CD4-positive, alpha-beta T cell treated with Interferon gamma for 1 hour (primary cell): ENCODE measurements around the gene ZNF516.

Experiments used
- DNase-seq: peaks from one replicate; pipeline ENCODE4 v3.0.0-alpha.2; 2020

Gene ZNF516

GRCh38 chr18:76435316-76435989, 59.6 kb downstream of the ZNF516 start:
- no peak for DNase-seq

- DNase-seq = no peak
Observed at GRCh38 chr18:76434452-76434851, 60.6 kb downstream of the ZNF516 start.

- no peak for DNase-seq
Observed at GRCh38 chr18:76433788-76434187, 61.3 kb downstream of the ZNF516 start.

GRCh38 chr18:76432970-76433767, 61.9 kb downstream of the ZNF516 start:
- DNase-seq = no peak

GRCh38 chr18:76432274-76432755, 62.7 kb downstream of the ZNF516 start:
- DNase-seq = no peak

- no peak for DNase-seq
Observed at GRCh38 chr18:76431437-76432273, 63.4 kb downstream of the ZNF516 start.

- no peak for DNase-seq
Observed at GRCh38 chr18:76430636-76431035, 64.4 kb downstream of the ZNF516 start.

- DNase-seq = no peak
Observed at GRCh38 chr18:76429262-76430126, 65.5 kb downstream of the ZNF516 start.

GRCh38 chr18:76428396-76429261, 66.4 kb downstream of the ZNF516 start:
- DNase-seq = no peak

- DNase-seq = no peak
Observed at GRCh38 chr18:76426737-76427305, 68.2 kb downstream of the ZNF516 start.

- DNase-seq = no peak
Observed at GRCh38 chr18:76425146-76426131, 69.6 kb downstream of the ZNF516 start.

- no peak for DNase-seq
Observed at GRCh38 chr18:76422838-76423237, 72.2 kb downstream of the ZNF516 start.

GRCh38 chr18:76422121-76422520, 72.9 kb downstream of the ZNF516 start:
- DNase-seq = no peak

- no peak for DNase-seq
Observed at GRCh38 chr18:76421685-76422078, 73.4 kb downstream of the ZNF516 start.

- DNase-seq = no peak
Observed at GRCh38 chr18:76420898-76421684, 74.0 kb downstream of the ZNF516 start.

GRCh38 chr18:76419811-76420210, 75.2 kb downstream of the ZNF516 start:
- no peak for DNase-seq

- no peak for DNase-seq
Observed at GRCh38 chr18:76416911-76417310, 78.1 kb downstream of the ZNF516 start.

GRCh38 chr18:76414936-76415621, 80.0 kb downstream of the ZNF516 start:
- DNase-seq = no peak
